Large intestine (tissue), 3 donors: Measurements from ENCODE around the gene SRL. TPM values are rescaled to one million over a fixed set of nuclear protein-coding genes. Genes with fewer than 3 reads are reported as not detected.
"Not testable (repeated sequence)": the region's sequence is repeated elsewhere in the genome, so short reads cannot be mapped to it uniquely, and the experiment has no call there.

Experiments
- DNase-seq, 2 donors: peaks; one replicate each; pipeline versions ENCODE4 v3.0.0 to v3.0.0-alpha.2; 2013
- H3K27ac ChIP-seq: one replicate; pipeline ENCODE4 v1.5.1; 2013; ENCODE audit warnings: low read length
- H3K27me3 ChIP-seq: 2 replicates; pipeline ENCODE4 v1.6.1; 2013; ENCODE audit warnings: low read length; ENCODE audit not compliant: control insufficient read depth, insufficient read depth
- H3K36me3 ChIP-seq: 2 replicates; pipeline ENCODE4 v1.6.1; 2013; ENCODE audit warnings: low read length; ENCODE audit not compliant: control insufficient read depth, insufficient read depth
- H3K4me1 ChIP-seq: one replicate; pipeline ENCODE4 v1.6.1; 2013; ENCODE audit warnings: low read length; ENCODE audit not compliant: control insufficient read depth, insufficient read depth
- H3K4me3 ChIP-seq: one replicate; pipeline ENCODE4 v1.5.1; 2013; ENCODE audit warnings: low read length
- H3K9me3 ChIP-seq: one replicate; pipeline ENCODE4 v1.6.1; 2013; ENCODE audit warnings: mild to moderate bottlenecking, low read depth, low read length, moderate library complexity; ENCODE audit not compliant: control insufficient read depth
- WGBS: methylation state at CpG from one replicate; pipeline ENCODE4 v1.1.5; 2013; ENCODE audit warnings: low lambda C conversion rate; ENCODE audit not compliant: insufficient coverage; 5-methylcytosine and 5-hydroxymethylcytosine counted together
- polyA plus RNA-seq: library from polyadenylated mRNA; unstranded; fragments of 120-200 nt; gene quantifications from one replicate; pipeline ENCODE4 v1.2.1, GENCODE V29; 2013

The SRL gene
- polyA plus RNA-seq, 1 donor = 2.3 TPM

- Histone ChIP-seq H3K36me3 (peaks cover 17% of the 10 kb centered on the region), H3K4me1 (peaks cover 22% of the 10 kb centered on the region), H3K27me3 (no peaks in the 10 kb centered on the region), H3K9me3 (peaks cover 7% of the 10 kb centered on the region), H3K27ac (no peak overlapping the region), H3K4me3 (no peak overlapping the region)
- peak in 1 of 2 donors; percentile 23 for DNase-seq
- no CpG with 5 or more reads among the region's 35 CpGs for WGBS
Observed at GRCh38 chr16:4261557-4262172, 19.8 kb upstream of the SRL start.

- DNase-seq = peak; percentile 73 to 90
- Histone ChIP-seq H3K4me3 (no peak overlapping the region), H3K9me3 (peaks cover 7% of the 10 kb centered on the region), H3K27me3 (no peaks in the 10 kb centered on the region), H3K36me3 (peaks cover 17% of the 10 kb centered on the region), H3K27ac (no peak overlapping the region), H3K4me1 (peaks cover 22% of the 10 kb centered on the region)
- 44% methylated on average over 2 of the region's 14 CpGs for WGBS
Observed at GRCh38 chr16:4260360-4260759, 18.5 kb upstream of the SRL start.

- peak; percentile 57 to 86 for DNase-seq
- Histone ChIP-seq H3K4me1 (peaks cover 15% of the 10 kb centered on the region), H3K36me3 (peaks cover 17% of the 10 kb centered on the region), H3K9me3 (peaks cover 3% of the 10 kb centered on the region), H3K27me3 (no peaks in the 10 kb centered on the region), H3K27ac (peak overlapping the region; percentile 85), H3K4me3 (peak overlapping the region; percentile 41)
- no CpG with 5 or more reads among the region's 34 CpGs for WGBS
Observed at GRCh38 chr16:4257646-4258556, 16.0 kb upstream of the SRL start.

GRCh38 chr16:4253394-4254150 is 11.7 kb upstream of the SRL start:
- no CpG with 5 or more reads among the region's 80 CpGs for WGBS
- Histone ChIP-seq H3K36me3 (no peaks in the 10 kb centered on the region), H3K9me3 (no peaks in the 10 kb centered on the region), H3K4me1 (peaks cover 12% of the 10 kb centered on the region), H3K27ac (peak overlapping the region; percentile 80), H3K4me3 (peak overlapping the region; percentile 55), H3K27me3 (no peaks in the 10 kb centered on the region)
- DNase-seq = peak; percentile 100

- WGBS = no CpG with 5 or more reads among the region's 23 CpGs
- DNase-seq, H3K4me1 ChIP-seq, H3K9me3 ChIP-seq, H3K36me3 ChIP-seq, H3K27me3 ChIP-seq: not testable (repeated sequence)
- Histone ChIP-seq H3K27ac (peak overlapping the region; percentile 80), H3K4me3 (peak overlapping the region; percentile 55)
Observed at GRCh38 chr16:4253012-4253393, 11.1 kb upstream of the SRL start.

GRCh38 chr16:4249530-4250308 is 7.8 kb upstream of the SRL start:
- H3K27ac ChIP-seq = no peak overlapping the region
- no peak for DNase-seq
- H3K27me3 ChIP-seq = no peaks in the 10 kb centered on the region
- peaks cover 8% of the 10 kb centered on the region for H3K4me1 ChIP-seq
- no peaks in the 10 kb centered on the region for H3K9me3 ChIP-seq
- H3K36me3 ChIP-seq = no peaks in the 10 kb centered on the region
- no peak overlapping the region for H3K4me3 ChIP-seq
- 68% methylated on average over 5 of the region's 12 CpGs for WGBS

GRCh38 chr16:4247460-4247784 is 5.5 kb upstream of the SRL start:
- WGBS = no CpG with 5 or more reads among the region's 7 CpGs
- Histone ChIP-seq H3K27me3 (no peaks in the 10 kb centered on the region), H3K27ac (no peak overlapping the region), H3K4me1 (peaks cover 8% of the 10 kb centered on the region), H3K4me3 (no peak overlapping the region), H3K36me3 (no peaks in the 10 kb centered on the region), H3K9me3 (no peaks in the 10 kb centered on the region)
- DNase-seq = no peak

GRCh38 chr16:4246777-4247459 is 5.0 kb upstream of the SRL start:
- no CpG with 5 or more reads among the region's 14 CpGs for WGBS
- Histone ChIP-seq H3K27me3 (no peaks in the 10 kb centered on the region), H3K27ac (no peak overlapping the region), H3K9me3 (no peaks in the 10 kb centered on the region), H3K4me1 (peaks cover 8% of the 10 kb centered on the region), H3K4me3 (no peak overlapping the region), H3K36me3 (no peaks in the 10 kb centered on the region)
- DNase-seq = peak; percentile 73 to 89

- Histone ChIP-seq H3K36me3 (no peaks in the 10 kb centered on the region), H3K9me3 (no peaks in the 10 kb centered on the region), H3K27me3 (no peaks in the 10 kb centered on the region), H3K4me1 (peaks cover 8% of the 10 kb centered on the region), H3K27ac (no peak overlapping the region), H3K4me3 (no peak overlapping the region)
- DNase-seq = no peak
- no CpG with 5 or more reads among the region's 13 CpGs for WGBS
Observed at GRCh38 chr16:4245077-4245791, 3.4 kb upstream of the SRL start.
